Measurements from ENCODE around the gene RTL9. TPM values are rescaled to one million over a fixed set of nuclear protein-coding genes. Genes with fewer than 3 reads are reported as not detected.
"Not testable (repeated sequence)": the region's sequence is repeated elsewhere in the genome, so short reads cannot be mapped to it uniquely, and the experiment has no call there.

Gene RTL9
- total and polyA plus RNA-seq, 2 donors (not counting 1 experiment from before 2014, with no cell fraction given): 0.09 to 0.17 TPM

- no peaks in the 10 kb centered on the region for H3K36me3 ChIP-seq (ENCODE audit: control insufficient read depth, insufficient read depth, low read length)
- H4K20me1 ChIP-seq (ENCODE audit: control insufficient read depth, extremely low read depth, insufficient read depth, low read length): no peaks in the 10 kb centered on the region
- no peak overlapping the region for H3K4me3 ChIP-seq (replicated peaks in 1 of 4; ENCODE audit: control extremely low read depth in 1 of 4, insufficient read depth in 1 of 4, low read depth in 3 of 4, low read length in 4 of 4)
- H3K27me3 ChIP-seq (ENCODE audit: control insufficient read depth, insufficient read depth, low read length): no peaks in the 10 kb centered on the region
- TF ChIP-seq EZH2 (IDR thresholded peaks at IDR 0.05; ENCODE audit: low read length, missing control alignments): no peak
- TF ChIP-seq, protein P1, sequence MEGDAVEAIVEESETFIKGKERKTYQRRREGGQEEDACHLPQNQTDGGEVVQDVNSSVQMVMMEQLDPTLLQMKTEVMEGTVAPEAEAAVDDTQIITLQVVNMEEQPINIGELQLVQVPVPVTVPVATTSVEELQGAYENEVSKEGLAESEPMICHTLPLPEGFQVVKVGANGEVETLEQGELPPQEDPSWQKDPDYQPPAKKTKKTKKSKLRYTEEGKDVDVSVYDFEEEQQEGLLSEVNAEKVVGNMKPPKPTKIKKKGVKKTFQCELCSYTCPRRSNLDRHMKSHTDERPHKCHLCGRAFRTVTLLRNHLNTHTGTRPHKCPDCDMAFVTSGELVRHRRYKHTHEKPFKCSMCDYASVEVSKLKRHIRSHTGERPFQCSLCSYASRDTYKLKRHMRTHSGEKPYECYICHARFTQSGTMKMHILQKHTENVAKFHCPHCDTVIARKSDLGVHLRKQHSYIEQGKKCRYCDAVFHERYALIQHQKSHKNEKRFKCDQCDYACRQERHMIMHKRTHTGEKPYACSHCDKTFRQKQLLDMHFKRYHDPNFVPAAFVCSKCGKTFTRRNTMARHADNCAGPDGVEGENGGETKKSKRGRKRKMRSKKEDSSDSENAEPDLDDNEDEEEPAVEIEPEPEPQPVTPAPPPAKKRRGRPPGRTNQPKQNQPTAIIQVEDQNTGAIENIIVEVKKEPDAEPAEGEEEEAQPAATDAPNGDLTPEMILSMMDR (conservative IDR thresholded peaks at IDR 0.05 in 1 of 2, IDR thresholded peaks at IDR 0.05 in 1 of 2; ENCODE audit: low read depth in 1 of 2, low read length in 2 of 2): no peak
- H3K79me2 ChIP-seq (ENCODE audit: control insufficient read depth, insufficient read depth, low read length): no peaks in the 10 kb centered on the region
- H2AFZ ChIP-seq (ENCODE audit: low read length): no peak overlapping the region
- H3K9ac ChIP-seq (ENCODE audit: insufficient read depth, low read length): no peak overlapping the region
- H3K27ac ChIP-seq (ENCODE audit: insufficient read depth, low read length): no peak overlapping the region
- no peak overlapping the region for H3K4me2 ChIP-seq (ENCODE audit: extremely low read depth, insufficient read depth, low read length)
- no peak for DNase-seq (ENCODE audit: low read depth in 2 of 2)
- no peaks in the 10 kb centered on the region for H3K9me3 ChIP-seq (ENCODE audit: control insufficient read depth, insufficient read depth, low read depth, low read length)
- H3K4me1 ChIP-seq (ENCODE audit: control insufficient read depth, extremely low read depth, insufficient read depth, low read length): no peaks in the 10 kb centered on the region
These were observed 27.1 kb upstream of the RTL9 start for GRCh38 chrX:110331444-110332030.

DNA sequence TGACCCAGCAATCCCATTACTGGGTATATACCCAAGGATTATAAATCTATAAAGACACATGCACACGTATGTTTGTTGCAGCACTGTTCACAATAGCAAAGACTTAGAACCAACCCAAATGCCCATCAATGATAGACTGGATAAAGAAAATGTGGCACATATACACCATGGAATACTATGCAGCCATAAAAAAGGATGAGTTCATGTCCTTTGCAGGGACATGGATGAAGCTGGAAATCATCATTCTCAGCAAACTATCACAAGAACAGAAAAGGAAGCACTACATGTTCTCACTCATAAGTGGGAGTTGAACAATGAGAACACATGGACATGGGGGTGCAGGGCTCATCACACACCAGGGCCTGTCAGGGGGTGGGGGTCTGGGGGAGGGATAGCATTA lies 25.2 kb upstream of the RTL9 start:
- not testable (repeated sequence) for H3K36me3 ChIP-seq (ENCODE audit: control insufficient read depth, insufficient read depth, low read length); H3K27me3 ChIP-seq (ENCODE audit: control insufficient read depth, insufficient read depth, low read length); H3K4me2 ChIP-seq (ENCODE audit: extremely low read depth, insufficient read depth, low read length); H4K20me1 ChIP-seq (ENCODE audit: control insufficient read depth, extremely low read depth, insufficient read depth, low read length); H3K79me2 ChIP-seq (ENCODE audit: control insufficient read depth, insufficient read depth, low read length); H2AFZ ChIP-seq (ENCODE audit: low read length); DNase-seq (ENCODE audit: low read depth in 2 of 2); H3K9me3 ChIP-seq (ENCODE audit: control insufficient read depth, insufficient read depth, low read depth, low read length); H3K4me3 ChIP-seq (replicated peaks in 1 of 4; ENCODE audit: control extremely low read depth in 1 of 4, insufficient read depth in 1 of 4, low read depth in 3 of 4, low read length in 4 of 4); H3K9ac ChIP-seq (ENCODE audit: insufficient read depth, low read length); H3K27ac ChIP-seq (ENCODE audit: insufficient read depth, low read length); H3K4me1 ChIP-seq (ENCODE audit: control insufficient read depth, extremely low read depth, insufficient read depth, low read length)

GRCh38 chrX:110338935-110339334 lies 19.7 kb upstream of the RTL9 start:
- Histone ChIP-seq H3K36me3 (ENCODE audit: control insufficient read depth, insufficient read depth, low read length) (no peaks in the 10 kb centered on the region), H3K4me1 (ENCODE audit: control insufficient read depth, extremely low read depth, insufficient read depth, low read length) (no peaks in the 10 kb centered on the region), H3K4me2 (ENCODE audit: extremely low read depth, insufficient read depth, low read length) (no peak overlapping the region), H3K79me2 (ENCODE audit: control insufficient read depth, insufficient read depth, low read length) (no peaks in the 10 kb centered on the region), H3K4me3 (replicated peaks in 1 of 4; ENCODE audit: control extremely low read depth in 1 of 4, insufficient read depth in 1 of 4, low read depth in 3 of 4, low read length in 4 of 4) (no peak overlapping the region), H3K27ac (ENCODE audit: insufficient read depth, low read length) (no peak overlapping the region), H3K9ac (ENCODE audit: insufficient read depth, low read length) (no peak overlapping the region), H3K9me3 (ENCODE audit: control insufficient read depth, insufficient read depth, low read depth, low read length) (no peaks in the 10 kb centered on the region), H2AFZ (ENCODE audit: low read length) (no peak overlapping the region), H4K20me1 (ENCODE audit: control insufficient read depth, extremely low read depth, insufficient read depth, low read length) (no peaks in the 10 kb centered on the region), H3K27me3 (ENCODE audit: control insufficient read depth, insufficient read depth, low read length) (no peaks in the 10 kb centered on the region)
- no peak for TF ChIP-seq EZH2 (IDR thresholded peaks at IDR 0.05; ENCODE audit: low read length, missing control alignments)
- TF ChIP-seq, protein P1 (conservative IDR thresholded peaks at IDR 0.05 in 1 of 2, IDR thresholded peaks at IDR 0.05 in 1 of 2; ENCODE audit: low read depth in 1 of 2, low read length in 2 of 2): no peak
- no peak for DNase-seq (ENCODE audit: low read depth in 2 of 2)
